OCI-LY3 (cell line): ENCODE data around the gene MARK4.

Source experiments
- H2AFZ ChIP-seq: fragments of 200-600, 300-600 bp; shearing (Covaris generic); 2 replicates; pipeline ENCODE4 v1.6.0; 2014; ENCODE audit warnings: antibody characterized with exemption, low read depth, low read length
- H3K27ac ChIP-seq: fragments of 200-600, 300-600 bp; sonication (generic); 2 replicates; pipeline ENCODE4 v1.5.1; 2014; ENCODE audit warnings: mild to moderate bottlenecking, low read length, moderate library complexity, mixed read lengths
- H3K27me3 ChIP-seq: fragments of 200-600, 300-600 bp; sonication (generic); 2 replicates; pipeline ENCODE4 v1.6.1; 2014; ENCODE audit warnings: low read depth, low read length, mixed read lengths
- H3K36me3 ChIP-seq: fragments of 200-600, 300-600 bp; sonication (generic); replicated peaks from 2 replicates; pipeline ENCODE3; 2014; ENCODE audit warnings: low read depth, low read length, mixed read lengths
- H3K4me1 ChIP-seq: fragments of 300-600, 200-600 bp; sonication (generic); 2 replicates; pipeline ENCODE4 v1.6.1; 2014; ENCODE audit warnings: low read length, mixed read lengths
- H3K4me2 ChIP-seq: fragments of 200-600, 300-600 bp; sonication (generic); 2 replicates; pipeline ENCODE4 v1.6.1; 2014; ENCODE audit warnings: low read length, mixed read lengths
- H3K4me3 ChIP-seq: fragments of 300-600, 200-600 bp; sonication (generic); 2 replicates; pipeline ENCODE4 v1.5.1; 2014; ENCODE audit warnings: antibody characterized with exemption, mild to moderate bottlenecking, low read length, moderate library complexity
- H3K79me2 ChIP-seq: fragments of 300-600, 200-600 bp; shearing (Covaris generic); 2 replicates; pipeline ENCODE4 v1.6.1; 2014; ENCODE audit warnings: mild to moderate bottlenecking, low read length, mixed read lengths
- H3K9ac ChIP-seq: fragments of 300-600, 200-600 bp; shearing (Covaris generic); 2 replicates; pipeline ENCODE4 v1.6.0; 2014; ENCODE audit warnings: mild to moderate bottlenecking, low read length, moderate library complexity
- H3K9me3 ChIP-seq: fragments of 200-600, 300-600 bp; shearing (Covaris generic); 2 replicates; pipeline ENCODE4 v1.6.1; 2014; ENCODE audit warnings: low read length, mixed read lengths; ENCODE audit not compliant: insufficient read depth
- H4K20me1 ChIP-seq: fragments of 200-600, 300-600 bp; sonication (generic); 2 replicates; pipeline ENCODE4 v1.6.1; 2016; ENCODE audit warnings: low read length, mixed read lengths; ENCODE audit not compliant: insufficient read depth
- CTCF ChIP-seq: fragments of 200-600, 300-600 bp; sonication (generic); IDR thresholded peaks from 2 replicates; pipeline ENCODE4 v1.5.1; 2014; ENCODE audit warnings: antibody characterized with exemption, low read length, low read depth
- EZH2phosphoT487 ChIP-seq: fragments of 200-600 bp; shearing (Covaris generic); IDR thresholded peaks from 2 replicates; pipeline ENCODE4 v1.6.1; 2018; ENCODE audit warnings: antibody characterized with exemption, mixed run types, low read depth

MARK4 gene

DNA sequence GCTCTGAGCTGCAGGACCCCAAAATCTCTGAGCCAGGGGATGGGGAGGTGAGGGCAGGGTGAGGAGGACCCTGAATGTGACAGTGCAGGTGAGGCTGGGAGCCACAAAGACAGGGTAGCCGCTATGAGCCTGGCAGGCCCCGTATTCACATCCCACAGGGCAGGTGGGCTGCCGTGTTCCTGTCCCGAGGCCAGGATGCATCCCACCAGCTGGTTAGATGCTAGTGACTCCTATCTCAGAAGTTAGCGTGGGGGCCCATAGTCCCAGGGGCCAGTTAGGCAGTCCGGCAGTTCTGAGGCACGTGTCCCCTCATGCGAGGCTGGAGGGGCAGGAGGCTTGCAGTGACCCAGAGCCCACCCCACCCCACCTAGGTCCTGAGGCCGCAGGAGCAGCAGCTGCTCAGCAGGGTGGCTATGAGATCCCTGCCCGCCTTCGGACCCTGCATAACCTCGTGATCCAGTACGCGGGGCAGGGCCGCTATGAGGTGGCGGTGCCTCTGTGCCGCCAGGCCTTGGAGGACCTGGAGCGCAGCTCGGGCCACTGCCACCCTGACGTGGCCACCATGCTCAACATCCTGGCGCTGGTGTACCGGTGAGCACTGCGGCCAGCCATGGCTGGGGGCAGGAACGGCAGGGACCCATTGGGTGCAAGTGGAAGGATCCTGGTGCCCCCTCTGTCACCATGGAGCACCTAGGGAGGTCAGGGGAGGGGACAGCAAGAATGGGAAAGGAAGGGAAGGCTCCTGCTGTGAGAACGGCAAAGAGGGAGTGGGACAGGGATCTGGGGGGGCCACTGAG is 96.7 kb downstream of the MARK4 start:
- Histone ChIP-seq H3K4me2 (no peak overlapping the region), H3K9me3 (no peaks in the 10 kb centered on the region), H3K9ac (no peak overlapping the region), H2AFZ (no peak overlapping the region), H3K27me3 (no peaks in the 10 kb centered on the region), H3K4me3 (no peak overlapping the region), H4K20me1 (no peaks in the 10 kb centered on the region; the same call in 1 of the 2 replicates), H3K27ac (no peak overlapping the region), H3K79me2 (no peaks in the 10 kb centered on the region), H3K36me3 (peaks cover 25% of the 10 kb centered on the region), H3K4me1 (no peaks in the 10 kb centered on the region)
- TF ChIP-seq EZH2phosphoT487 (no peak), CTCF (no peak)

GRCh38 chr19:45348367-45349125 is 97.5 kb downstream of the MARK4 start:
- no peak overlapping the region for H3K9ac ChIP-seq

GRCh38 chr19:45349126-45349415 is 98.0 kb downstream of the MARK4 start:
- Histone ChIP-seq H3K27me3 (no peaks in the 10 kb centered on the region), H3K36me3 (peaks cover 37% of the 10 kb centered on the region), H2AFZ (no peak overlapping the region)

More at GRCh38 chr19:45348367-45349125, 97.5 kb downstream of the MARK4 start:
- no peak overlapping the region for H3K4me2 ChIP-seq
- H3K79me2 ChIP-seq = no peaks in the 10 kb centered on the region
- TF ChIP-seq CTCF (no peak), EZH2phosphoT487 (no peak)
- no peak overlapping the region for H3K27ac ChIP-seq
- no peaks in the 10 kb centered on the region for H3K9me3 ChIP-seq
- H3K4me3 ChIP-seq = no peak overlapping the region
- H3K27me3 ChIP-seq = no peaks in the 10 kb centered on the region
- no peaks in the 10 kb centered on the region for H3K4me1 ChIP-seq
- H3K36me3 ChIP-seq = peaks cover 32% of the 10 kb centered on the region
- H4K20me1 ChIP-seq = no peaks in the 10 kb centered on the region; the same call in 1 of the 2 replicates
- H2AFZ ChIP-seq = no peak overlapping the region

More at GRCh38 chr19:45349126-45349415, 98.0 kb downstream of the MARK4 start:
- no peak overlapping the region for H3K4me3 ChIP-seq
- H3K79me2 ChIP-seq = no peaks in the 10 kb centered on the region
- H3K9ac ChIP-seq = no peak overlapping the region
- no peak overlapping the region for H3K4me2 ChIP-seq
- TF ChIP-seq CTCF (no peak), EZH2phosphoT487 (no peak)
- no peaks in the 10 kb centered on the region for H3K9me3 ChIP-seq
- H3K4me1 ChIP-seq = no peaks in the 10 kb centered on the region
- no peak overlapping the region for H3K27ac ChIP-seq
- no peaks in the 10 kb centered on the region; the same call in 1 of the 2 replicates for H4K20me1 ChIP-seq
